Adrenal gland (tissue), 12 donors: ENCODE results near the gene LAMA2. TPM values are rescaled to one million over a fixed set of nuclear protein-coding genes. Genes with fewer than 3 reads are reported as not detected.

Experiments used
- DNase-seq, 7 donors: peaks; one replicate each; pipeline ENCODE4 v3.0.0-alpha.2; 2019 to 2020
- H3K27ac ChIP-seq, 5 donors: fragments of 200-600 bp; sonication (generic) in 4 of 5; 1 replicate in 3 of 5; 2 replicates in 2 of 5; pipeline versions ENCODE4 v1.5.1 to v1.8.0; 2016 to 2020; ENCODE audit warnings: mild to moderate bottlenecking in 1 of 5
- H3K27me3 ChIP-seq: fragments of 200-600 bp; 2 replicates; pipeline ENCODE4 v1.8.0; 2021
- H3K36me3 ChIP-seq, 2 donors: fragments of 200-600 bp; replicated peaks in 1 of 2; 1 replicate in 1 of 2; 2 replicates in 1 of 2; pipeline versions ENCODE4 v1.5.1 to v1.8.0; 2018 to 2022
- H3K4me1 ChIP-seq, 2 donors: fragments of 200-600 bp; replicated peaks in 1 of 2; 1 replicate in 1 of 2; 2 replicates in 1 of 2; pipeline versions ENCODE4 v1.5.1 to v1.8.0; 2018 to 2021
- H3K4me3 ChIP-seq, 4 donors: fragments of 200-600 bp; sonication (generic) in 3 of 4; one replicate each; pipeline ENCODE4 v1.5.1; 2016 to 2018
- H3K9me3 ChIP-seq, 3 donors: fragments of 200-600 bp; sonication (generic) in 1 of 3; replicated peaks in 1 of 3; 1 replicate in 2 of 3; 2 replicates in 1 of 3; pipeline versions ENCODE4 v1.5.1 to v1.8.0; 2016 to 2021
- POLR2A ChIP-seq, 2 donors: fragments of 450-650 bp; IDR thresholded peaks; one replicate each; pipeline ENCODE4 v1.6.1; 2017; ENCODE audit warnings: antibody characterized with exemption in 2 of 2, mild to moderate bottlenecking in 2 of 2, moderate library complexity in 1 of 2
- WGBS, 4 donors: extraction: QIAGEN DNeasy Blood & Tissue Kit in 2 of 4; methylation state at CpG; one replicate each; pipeline versions ENCODE4 v1.1.5 to v1.1.7; 2013 to 2017; 5-methylcytosine and 5-hydroxymethylcytosine counted together
- intact Hi-C, 2 donors: fragments of 100-400 bp; cut with DNase I; formaldehyde crosslinking; loops; one replicate each; pipeline versions ENCODE4 v1.14.1 to v1.15.0; 2022 to 2023
- polyA plus RNA-seq, 3 donors: library from polyadenylated mRNA; stranded (reverse); fragments of 200-250 nt in 2 of 3; fragments of 350-450 nt in 1 of 3; fragmentation: Illumina TruSeq in 1 of 3; extraction: RNeasy Lipid Tissue Mini Kit (QIAGEN cat#74804) in 1 of 3; gene quantifications; one replicate each; pipeline ENCODE4 v1.2.3, GENCODE V29; 2013 to 2014
- total RNA-seq, 9 donors: library from RNA; depleted of rRNA in 4 of 9; stranded (reverse); fragments of >200 nt in 4 of 9; fragments of 120-200 nt in 1 of 9; fragmentation: NEBNext Ultra II Directional in 1 of 9; extraction: Animal tissue kit (Norgen Biotek cat#: 25700) in 1 of 9; gene quantifications; one replicate each; pipeline versions ENCODE4 v1.1.0 to v1.2.4, GENCODE V29; 2013 to 2023
- TF ChIP-seq, protein P1 (sequence below), 6 experiments: fragments of 450-650 bp in 4 of 6; fragments of 200-600 bp in 2 of 6; sonication (generic) in 1 of 6; IDR thresholded peaks; 1 replicate in 5 of 6; 2 replicates in 1 of 6; pipeline versions ENCODE4 v1.5.1 to v1.8.0; 2016 to 2021; ENCODE audit warnings: antibody characterized with exemption in 6 of 6, mild to moderate bottlenecking in 2 of 6, moderate library complexity in 1 of 6
- donor health status: healthy with polysubstance abuse.
- donor health status: Bipolar disorder and iron deficiency.
- donor health status: DM: yes; HTN: yes; CAD: no.
- donor health status: DM: no; HTN: no; CAD: no.
- donor health status: DM: no; HTN: no; CAD: no.
- donor health status: DM: yes; HTN: yes; CAD: no.

LAMA2 gene
- total and polyA plus RNA-seq, 12 donors: 5.8 to 105 (median 38.9) TPM

DNA sequence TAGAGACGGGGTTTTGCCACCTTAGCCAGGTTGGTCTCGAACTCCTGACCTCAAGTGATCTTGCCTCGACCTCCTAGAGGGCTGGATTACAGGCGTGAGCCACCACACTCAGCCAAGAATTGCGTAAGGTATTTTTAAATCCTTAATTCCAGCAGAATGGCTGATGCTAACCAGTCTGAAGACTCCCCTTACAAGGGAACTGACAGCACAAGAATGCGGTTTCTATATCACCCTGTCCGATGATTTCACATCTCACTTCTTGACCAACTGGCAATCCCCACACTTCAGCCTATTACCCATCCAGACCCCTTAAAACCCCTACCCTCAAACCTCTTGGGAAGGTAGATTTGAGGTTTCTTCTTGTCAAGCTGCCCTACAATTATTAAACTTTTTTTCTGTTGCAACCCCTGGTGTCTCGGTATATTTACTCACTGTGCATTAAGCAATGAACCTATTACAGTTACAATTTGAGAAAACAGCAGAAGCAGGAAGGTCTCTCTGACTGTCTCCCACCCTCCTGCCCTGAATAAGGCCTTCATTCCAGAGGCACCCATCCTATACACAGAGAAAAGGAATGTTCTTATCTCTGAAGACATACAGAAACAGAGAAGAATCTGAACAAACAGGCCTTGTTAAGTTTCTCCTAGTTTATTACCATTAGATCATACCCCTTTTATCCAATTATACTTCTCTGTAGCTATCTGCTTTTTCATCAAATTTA lies 662.1 kb downstream of the LAMA2 start:
- TF ChIP-seq, protein P1, sequence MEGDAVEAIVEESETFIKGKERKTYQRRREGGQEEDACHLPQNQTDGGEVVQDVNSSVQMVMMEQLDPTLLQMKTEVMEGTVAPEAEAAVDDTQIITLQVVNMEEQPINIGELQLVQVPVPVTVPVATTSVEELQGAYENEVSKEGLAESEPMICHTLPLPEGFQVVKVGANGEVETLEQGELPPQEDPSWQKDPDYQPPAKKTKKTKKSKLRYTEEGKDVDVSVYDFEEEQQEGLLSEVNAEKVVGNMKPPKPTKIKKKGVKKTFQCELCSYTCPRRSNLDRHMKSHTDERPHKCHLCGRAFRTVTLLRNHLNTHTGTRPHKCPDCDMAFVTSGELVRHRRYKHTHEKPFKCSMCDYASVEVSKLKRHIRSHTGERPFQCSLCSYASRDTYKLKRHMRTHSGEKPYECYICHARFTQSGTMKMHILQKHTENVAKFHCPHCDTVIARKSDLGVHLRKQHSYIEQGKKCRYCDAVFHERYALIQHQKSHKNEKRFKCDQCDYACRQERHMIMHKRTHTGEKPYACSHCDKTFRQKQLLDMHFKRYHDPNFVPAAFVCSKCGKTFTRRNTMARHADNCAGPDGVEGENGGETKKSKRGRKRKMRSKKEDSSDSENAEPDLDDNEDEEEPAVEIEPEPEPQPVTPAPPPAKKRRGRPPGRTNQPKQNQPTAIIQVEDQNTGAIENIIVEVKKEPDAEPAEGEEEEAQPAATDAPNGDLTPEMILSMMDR (IDR thresholded peaks at IDR 0.05): no peak
- no peak for TF ChIP-seq POLR2A (IDR thresholded peaks at IDR 0.05)
- H3K27me3 ChIP-seq: no peaks in the 10 kb centered on the region
- 95 to 97% (median 97%) methylated on average over 8 of the region's 8 CpGs for WGBS, 4 donors
- no peaks in the 10 kb centered on the region for H3K36me3 ChIP-seq
- no peak overlapping the region for H3K27ac ChIP-seq
- no peak for DNase-seq
- intact Hi-C loops: no loop called here
- H3K9me3 ChIP-seq: no peaks in the 10 kb centered on the region
- H3K4me3 ChIP-seq: no peak overlapping the region
- H3K4me1 ChIP-seq: no peaks in the 10 kb centered on the region

DNA sequence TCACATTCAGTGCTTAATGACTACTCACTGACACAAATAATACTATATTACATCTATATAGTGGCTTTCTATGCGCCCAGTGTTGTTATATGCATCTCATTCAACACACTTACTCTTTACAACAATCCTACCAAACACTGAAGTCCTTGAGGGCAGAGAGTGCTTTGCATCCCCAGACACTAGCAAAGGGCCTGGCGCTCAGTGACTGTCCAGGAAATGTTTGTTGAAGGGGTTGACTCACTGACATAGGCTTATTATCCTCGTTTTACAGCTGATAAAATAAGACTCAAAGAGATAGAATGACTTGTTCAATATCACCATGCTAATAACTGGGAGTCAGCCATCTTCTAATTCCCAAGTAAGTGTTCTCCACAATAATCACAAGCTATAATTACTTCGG lies 663.8 kb downstream of the LAMA2 start:
- no peaks in the 10 kb centered on the region for H3K36me3 ChIP-seq
- DNase-seq: no peak
- no peak overlapping the region for H3K27ac ChIP-seq
- no peaks in the 10 kb centered on the region for H3K27me3 ChIP-seq
- 86 to 89% (median 87%) methylated on average over 4 of the region's 4 CpGs for WGBS, 4 donors
- intact Hi-C loops: no loop called here
- TF ChIP-seq, protein P1 (IDR thresholded peaks at IDR 0.05): no peak
- TF ChIP-seq POLR2A (IDR thresholded peaks at IDR 0.05): no peak
- H3K4me3 ChIP-seq: no peak overlapping the region
- H3K9me3 ChIP-seq: no peaks in the 10 kb centered on the region
- no peaks in the 10 kb centered on the region for H3K4me1 ChIP-seq

DNA sequence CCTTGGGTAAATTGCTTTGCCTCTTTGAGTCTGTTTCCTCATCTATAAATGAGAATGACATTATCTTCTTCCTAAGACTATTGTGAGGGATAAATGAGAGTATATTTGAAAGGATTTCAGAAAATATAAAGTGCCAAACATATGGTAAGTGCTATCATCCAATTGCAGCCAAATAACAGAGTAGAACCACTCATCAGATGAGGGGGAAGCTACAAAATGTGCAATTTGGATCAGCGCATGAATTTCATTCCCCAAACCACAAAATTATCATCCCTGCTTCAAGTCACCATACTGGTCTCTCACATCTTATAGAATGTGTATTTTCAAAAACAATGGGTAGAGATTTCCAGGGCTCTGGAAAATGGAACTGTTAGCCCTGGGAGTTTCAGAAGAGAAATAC lies 668.5 kb downstream of the LAMA2 start:
- no peak for DNase-seq
- Histone ChIP-seq H3K27me3 (no peaks in the 10 kb centered on the region), H3K4me1 (no peaks in the 10 kb centered on the region), H3K4me3 (no peak overlapping the region), H3K9me3 (no peaks in the 10 kb centered on the region), H3K27ac (no peak overlapping the region), H3K36me3 (no peaks in the 10 kb centered on the region)
- intact Hi-C loops: no loop called here
- TF ChIP-seq, protein P1 (IDR thresholded peaks at IDR 0.05): no peak
- TF ChIP-seq POLR2A (IDR thresholded peaks at IDR 0.05): no peak
- 92 to 100% (median 96%) methylated on average over 1 of the region's 1 CpG for WGBS, 4 donors

DNA sequence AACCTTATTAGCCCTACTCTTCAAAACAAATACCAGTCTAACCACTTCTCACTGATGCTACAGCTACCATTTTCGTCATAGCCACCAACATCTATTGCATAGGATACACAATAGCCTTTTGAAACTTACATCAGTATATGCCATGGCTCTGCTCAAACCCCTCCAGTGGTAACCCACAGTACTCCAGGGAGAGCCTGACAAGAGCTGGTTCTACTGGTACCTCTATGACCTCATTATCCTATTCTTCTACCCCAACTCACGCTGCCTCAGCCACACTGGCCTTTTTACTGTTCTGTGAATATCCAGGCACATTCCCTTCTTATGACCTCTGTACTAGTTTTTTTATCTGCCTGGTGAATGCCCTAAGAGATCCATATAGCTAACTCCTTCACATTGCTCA lies 669.5 kb downstream of the LAMA2 start:
- no peak for TF ChIP-seq POLR2A (IDR thresholded peaks at IDR 0.05)
- TF ChIP-seq, protein P1 (IDR thresholded peaks at IDR 0.05): no peak
- Histone ChIP-seq H3K27me3 (no peaks in the 10 kb centered on the region), H3K36me3 (no peaks in the 10 kb centered on the region), H3K27ac (no peak overlapping the region), H3K4me1 (no peaks in the 10 kb centered on the region), H3K9me3 (no peaks in the 10 kb centered on the region), H3K4me3 (no peak overlapping the region)
- WGBS, 4 donors: 95 to 97% (median 96%) methylated on average over 2 of the region's 2 CpGs
- DNase-seq: no peak
- intact Hi-C loops: no loop called here
